ENCODE results near the gene TRPM3.

Gene TRPM3

GRCh38 chr9:71097671-71098070 is 23.8 kb downstream of the TRPM3 start:
- FAIRE-seq = no peak

GRCh38 chr9:71096421-71097108 is 24.9 kb downstream of the TRPM3 start:
- FAIRE-seq = no peak

GRCh38 chr9:71094708-71095251 is 26.6 kb downstream of the TRPM3 start:
- FAIRE-seq = no peak

- FAIRE-seq = no peak
Observed at GRCh38 chr9:71090896-71091295, 30.5 kb downstream of the TRPM3 start.

- FAIRE-seq = no peak
Observed at GRCh38 chr9:71079451-71079850, 42.0 kb downstream of the TRPM3 start.

GRCh38 chr9:71076096-71076495 is 45.3 kb downstream of the TRPM3 start:
- FAIRE-seq = no peak

- FAIRE-seq = no peak
Observed at GRCh38 chr9:71073494-71073893, 47.9 kb downstream of the TRPM3 start.

GRCh38 chr9:71072587-71072986 is 48.8 kb downstream of the TRPM3 start:
- FAIRE-seq = no peak

- no peak for FAIRE-seq
Observed at GRCh38 chr9:71071633-71072032, 49.8 kb downstream of the TRPM3 start.

GRCh38 chr9:71058660-71059059 is 62.8 kb downstream of the TRPM3 start:
- no peak for FAIRE-seq

- FAIRE-seq = no peak
Observed at GRCh38 chr9:71052287-71052686, 69.1 kb downstream of the TRPM3 start.

GRCh38 chr9:71048280-71048679 is 73.1 kb downstream of the TRPM3 start:
- no peak for FAIRE-seq

GRCh38 chr9:71042448-71042990 is 78.9 kb downstream of the TRPM3 start:
- FAIRE-seq = no peak

- no peak for FAIRE-seq
Observed at GRCh38 chr9:71037521-71037920, 83.9 kb downstream of the TRPM3 start.

GRCh38 chr9:71036501-71036900 is 84.9 kb downstream of the TRPM3 start:
- FAIRE-seq = no peak

GRCh38 chr9:71032779-71033178 is 88.6 kb downstream of the TRPM3 start:
- FAIRE-seq = no peak

GRCh38 chr9:71025728-71026127 is 95.7 kb downstream of the TRPM3 start:
- FAIRE-seq = no peak

- FAIRE-seq = no peak
Observed at GRCh38 chr9:71025201-71025600, 96.2 kb downstream of the TRPM3 start.

GRCh38 chr9:71010258-71010657 is 111.2 kb downstream of the TRPM3 start:
- no peak for FAIRE-seq

GRCh38 chr9:71005456-71005855 is 116.0 kb downstream of the TRPM3 start:
- no peak for FAIRE-seq

GRCh38 chr9:71004196-71004595 is 117.2 kb downstream of the TRPM3 start:
- no peak for FAIRE-seq

- no peak for FAIRE-seq
Observed at GRCh38 chr9:71003346-71003745, 118.1 kb downstream of the TRPM3 start.

GRCh38 chr9:71001780-71002386 is 119.5 kb downstream of the TRPM3 start:
- no peak for FAIRE-seq

GRCh38 chr9:70998962-70999361 is 122.5 kb downstream of the TRPM3 start:
- FAIRE-seq = no peak

All from endometrium (tissue), 2 donors.